Measurements from ENCODE around the gene TRIM50. TPM values are rescaled to one million over a fixed set of nuclear protein-coding genes. Genes with fewer than 3 reads are reported as not detected.

Gene TRIM50
- total and polyA plus RNA-seq, 2 of the 13 experiments (the other 11 are each of a cell fraction or from before 2014, with no cell fraction given), result 4.2 to 24.5 TPM

DNA sequence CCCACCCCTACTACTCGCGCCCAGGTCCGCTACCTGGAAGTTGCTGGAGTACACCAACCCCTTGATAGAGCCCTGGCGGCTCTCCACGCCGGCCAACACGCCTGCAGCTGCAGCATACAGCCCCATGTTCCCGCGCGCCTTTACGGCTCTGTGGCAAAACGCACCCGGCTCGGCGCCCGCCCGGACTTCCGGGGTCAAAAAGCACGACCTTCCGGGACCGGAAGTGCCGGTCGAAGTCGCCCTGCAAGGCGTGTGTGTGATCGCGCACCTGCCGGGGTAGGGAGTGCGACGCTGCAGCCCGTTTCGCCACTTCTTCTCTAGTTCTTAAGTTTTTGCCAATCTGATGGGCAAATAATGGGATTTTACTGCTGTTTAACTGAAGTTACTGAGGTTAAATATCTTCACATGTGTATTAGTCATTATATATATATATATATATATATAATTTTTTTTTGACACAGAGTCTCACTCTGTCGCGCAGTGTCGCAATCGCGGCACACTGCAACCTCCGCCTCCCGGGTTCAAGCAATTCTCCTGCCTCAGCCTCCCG, 19.1 kb downstream of the TRIM50 start, which contains the start of gene NSUN5 (continued):
- TF ChIP-seq GABPA (IDR thresholded peaks at IDR 0.05; ENCODE audit: low read depth, low read length) (peak; percentile 88), GABPA (CRISPR knock-in tag; IDR thresholded peaks at IDR 0.05; ENCODE audit: low read depth) (peak; percentile 96), GPN1 (CRISPR knock-in tag; IDR thresholded peaks at IDR 0.05; ENCODE audit: borderline replicate concordance) (0 out of 2 replicates have a peak, but pooled peaks have one; percentile 23), HCFC1 (IDR thresholded peaks at IDR 0.05; ENCODE audit: low read depth, low read length) (0 out of 2 replicates have a peak, but pooled peaks have one; percentile 28), ISX (CRISPR knock-in tag; conservative IDR thresholded peaks at IDR 0.05) (0 out of 2 replicates have a peak, but pooled peaks have one; percentile 80), IRF2 (CRISPR knock-in tag; IDR thresholded peaks at IDR 0.05) (peak; percentile 90), IKZF4 (CRISPR knock-in tag; IDR thresholded peaks at IDR 0.05; ENCODE audit: borderline replicate concordance, low read depth, not compliant biosample characterization) (peak; percentile 77), HNF4A (CRISPR knock-in tag; IDR thresholded peaks at IDR 0.05) (peak; percentile 85), FOXC1 (CRISPR knock-in tag; IDR thresholded peaks at IDR 0.05; ENCODE audit: borderline replicate concordance) (peak; percentile 82; the same call in 1 of the 2 replicates), FOXJ3 (CRISPR knock-in tag; IDR thresholded peaks at IDR 0.05; ENCODE audit: borderline replicate concordance) (0 out of 2 replicates have a peak, but pooled peaks have one; percentile 35), EEA1 (CRISPR knock-in tag; IDR thresholded peaks at IDR 0.05; ENCODE audit: borderline replicate concordance) (0 out of 2 replicates have a peak, but pooled peaks have one; percentile 11)
- TF ChIP-seq, protein P1, sequence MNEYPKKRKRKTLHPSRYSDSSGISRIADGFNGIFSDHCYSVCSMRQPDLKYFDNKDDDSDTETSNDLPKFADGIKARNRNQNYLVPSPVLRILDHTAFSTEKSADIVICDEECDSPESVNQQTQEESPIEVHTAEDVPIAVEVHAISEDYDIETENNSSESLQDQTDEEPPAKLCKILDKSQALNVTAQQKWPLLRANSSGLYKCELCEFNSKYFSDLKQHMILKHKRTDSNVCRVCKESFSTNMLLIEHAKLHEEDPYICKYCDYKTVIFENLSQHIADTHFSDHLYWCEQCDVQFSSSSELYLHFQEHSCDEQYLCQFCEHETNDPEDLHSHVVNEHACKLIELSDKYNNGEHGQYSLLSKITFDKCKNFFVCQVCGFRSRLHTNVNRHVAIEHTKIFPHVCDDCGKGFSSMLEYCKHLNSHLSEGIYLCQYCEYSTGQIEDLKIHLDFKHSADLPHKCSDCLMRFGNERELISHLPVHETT (CRISPR knock-in tag; conservative IDR thresholded peaks at IDR 0.05), result 0 out of 2 replicates have a peak, but pooled peaks have one; percentile 59
- TF ChIP-seq, protein P2, sequence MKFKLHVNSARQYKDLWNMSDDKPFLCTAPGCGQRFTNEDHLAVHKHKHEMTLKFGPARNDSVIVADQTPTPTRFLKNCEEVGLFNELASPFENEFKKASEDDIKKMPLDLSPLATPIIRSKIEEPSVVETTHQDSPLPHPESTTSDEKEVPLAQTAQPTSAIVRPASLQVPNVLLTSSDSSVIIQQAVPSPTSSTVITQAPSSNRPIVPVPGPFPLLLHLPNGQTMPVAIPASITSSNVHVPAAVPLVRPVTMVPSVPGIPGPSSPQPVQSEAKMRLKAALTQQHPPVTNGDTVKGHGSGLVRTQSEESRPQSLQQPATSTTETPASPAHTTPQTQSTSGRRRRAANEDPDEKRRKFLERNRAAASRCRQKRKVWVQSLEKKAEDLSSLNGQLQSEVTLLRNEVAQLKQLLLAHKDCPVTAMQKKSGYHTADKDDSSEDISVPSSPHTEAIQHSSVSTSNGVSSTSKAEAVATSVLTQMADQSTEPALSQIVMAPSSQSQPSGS (CRISPR knock-in tag; IDR thresholded peaks at IDR 0.05), result peak; percentile 58
- TF ChIP-seq, protein P3, sequence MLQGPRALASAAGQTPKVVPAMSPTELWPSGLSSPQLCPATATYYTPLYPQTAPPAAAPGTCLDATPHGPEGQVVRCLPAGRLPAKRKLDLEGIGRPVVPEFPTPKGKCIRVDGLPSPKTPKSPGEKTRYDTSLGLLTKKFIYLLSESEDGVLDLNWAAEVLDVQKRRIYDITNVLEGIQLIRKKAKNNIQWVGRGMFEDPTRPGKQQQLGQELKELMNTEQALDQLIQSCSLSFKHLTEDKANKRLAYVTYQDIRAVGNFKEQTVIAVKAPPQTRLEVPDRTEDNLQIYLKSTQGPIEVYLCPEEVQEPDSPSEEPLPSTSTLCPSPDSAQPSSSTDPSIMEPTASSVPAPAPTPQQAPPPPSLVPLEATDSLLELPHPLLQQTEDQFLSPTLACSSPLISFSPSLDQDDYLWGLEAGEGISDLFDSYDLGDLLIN (CRISPR knock-in tag; IDR thresholded peaks at IDR 0.05; ENCODE audit: borderline replicate concordance), result peak; percentile 81; the same call in 1 of the 2 replicates
- TF ChIP-seq, protein P4, sequence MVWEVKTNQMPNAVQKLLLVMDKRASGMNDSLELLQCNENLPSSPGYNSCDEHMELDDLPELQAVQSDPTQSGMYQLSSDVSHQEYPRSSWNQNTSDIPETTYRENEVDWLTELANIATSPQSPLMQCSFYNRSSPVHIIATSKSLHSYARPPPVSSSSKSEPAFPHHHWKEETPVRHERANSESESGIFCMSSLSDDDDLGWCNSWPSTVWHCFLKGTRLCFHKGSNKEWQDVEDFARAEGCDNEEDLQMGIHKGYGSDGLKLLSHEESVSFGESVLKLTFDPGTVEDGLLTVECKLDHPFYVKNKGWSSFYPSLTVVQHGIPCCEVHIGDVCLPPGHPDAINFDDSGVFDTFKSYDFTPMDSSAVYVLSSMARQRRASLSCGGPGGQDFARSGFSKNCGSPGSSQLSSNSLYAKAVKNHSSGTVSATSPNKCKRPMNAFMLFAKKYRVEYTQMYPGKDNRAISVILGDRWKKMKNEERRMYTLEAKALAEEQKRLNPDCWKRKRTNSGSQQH (CRISPR knock-in tag; IDR thresholded peaks at IDR 0.05; ENCODE audit: low read depth), result 0 out of 2 replicates have a peak, but pooled peaks have one; percentile 50
- TF ChIP-seq, protein P5, sequence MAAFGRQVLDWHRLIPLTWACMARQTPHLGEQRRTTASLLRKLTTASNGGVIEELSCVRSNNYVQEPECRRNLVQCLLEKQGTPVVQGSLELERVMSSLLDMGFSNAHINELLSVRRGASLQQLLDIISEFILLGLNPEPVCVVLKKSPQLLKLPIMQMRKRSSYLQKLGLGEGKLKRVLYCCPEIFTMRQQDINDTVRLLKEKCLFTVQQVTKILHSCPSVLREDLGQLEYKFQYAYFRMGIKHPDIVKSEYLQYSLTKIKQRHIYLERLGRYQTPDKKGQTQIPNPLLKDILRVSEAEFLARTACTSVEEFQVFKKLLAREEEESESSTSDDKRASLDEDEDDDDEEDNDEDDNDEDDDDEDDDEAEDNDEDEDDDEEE (CRISPR knock-in tag; IDR thresholded peaks at IDR 0.05), result peak; percentile 89
- TF ChIP-seq, protein P6, sequence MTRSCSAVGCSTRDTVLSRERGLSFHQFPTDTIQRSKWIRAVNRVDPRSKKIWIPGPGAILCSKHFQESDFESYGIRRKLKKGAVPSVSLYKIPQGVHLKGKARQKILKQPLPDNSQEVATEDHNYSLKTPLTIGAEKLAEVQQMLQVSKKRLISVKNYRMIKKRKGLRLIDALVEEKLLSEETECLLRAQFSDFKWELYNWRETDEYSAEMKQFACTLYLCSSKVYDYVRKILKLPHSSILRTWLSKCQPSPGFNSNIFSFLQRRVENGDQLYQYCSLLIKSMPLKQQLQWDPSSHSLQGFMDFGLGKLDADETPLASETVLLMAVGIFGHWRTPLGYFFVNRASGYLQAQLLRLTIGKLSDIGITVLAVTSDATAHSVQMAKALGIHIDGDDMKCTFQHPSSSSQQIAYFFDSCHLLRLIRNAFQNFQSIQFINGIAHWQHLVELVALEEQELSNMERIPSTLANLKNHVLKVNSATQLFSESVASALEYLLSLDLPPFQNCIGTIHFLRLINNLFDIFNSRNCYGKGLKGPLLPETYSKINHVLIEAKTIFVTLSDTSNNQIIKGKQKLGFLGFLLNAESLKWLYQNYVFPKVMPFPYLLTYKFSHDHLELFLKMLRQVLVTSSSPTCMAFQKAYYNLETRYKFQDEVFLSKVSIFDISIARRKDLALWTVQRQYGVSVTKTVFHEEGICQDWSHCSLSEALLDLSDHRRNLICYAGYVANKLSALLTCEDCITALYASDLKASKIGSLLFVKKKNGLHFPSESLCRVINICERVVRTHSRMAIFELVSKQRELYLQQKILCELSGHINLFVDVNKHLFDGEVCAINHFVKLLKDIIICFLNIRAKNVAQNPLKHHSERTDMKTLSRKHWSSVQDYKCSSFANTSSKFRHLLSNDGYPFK (CRISPR knock-in tag; IDR thresholded peaks at IDR 0.05; ENCODE audit: borderline replicate concordance), result peak; percentile 83; the same call in 1 of the 2 replicates
- TF ChIP-seq, protein P7, sequence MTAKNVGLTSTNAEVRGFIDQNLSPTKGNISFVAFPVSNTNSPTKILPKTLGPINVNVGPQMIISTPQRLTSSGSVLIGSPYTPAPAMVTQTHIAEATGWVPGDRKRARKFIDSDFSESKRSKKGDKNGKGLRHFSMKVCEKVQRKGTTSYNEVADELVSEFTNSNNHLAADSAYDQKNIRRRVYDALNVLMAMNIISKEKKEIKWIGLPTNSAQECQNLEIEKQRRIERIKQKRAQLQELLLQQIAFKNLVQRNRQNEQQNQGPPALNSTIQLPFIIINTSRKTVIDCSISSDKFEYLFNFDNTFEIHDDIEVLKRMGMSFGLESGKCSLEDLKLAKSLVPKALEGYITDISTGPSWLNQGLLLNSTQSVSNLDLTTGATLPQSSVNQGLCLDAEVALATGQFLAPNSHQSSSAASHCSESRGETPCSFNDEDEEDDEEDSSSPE (CRISPR knock-in tag; IDR thresholded peaks at IDR 0.05), result peak; percentile 95
